HG03460 (cell line): Measurements from ENCODE around the gene PMEPA1.

Experiments
- ATAC-seq: cut with Tn5 transposase; IDR thresholded peaks from one replicate; pipeline ENCODE4 v1.9.1; 2021; ENCODE audit not compliant: unreplicated experiment

PMEPA1 gene

GRCh38 chr20:57612436-57612835 is 97.4 kb downstream of the PMEPA1 start:
- no peak for ATAC-seq

- no peak for ATAC-seq
These were observed 98.1 kb downstream of the PMEPA1 start for GRCh38 chr20:57611586-57612311.

- ATAC-seq: no peak
These were observed 99.4 kb downstream of the PMEPA1 start for GRCh38 chr20:57610261-57610952.

- ATAC-seq: no peak
These were observed 100.0 kb downstream of the PMEPA1 start for GRCh38 chr20:57609842-57610167.

GRCh38 chr20:57609086-57609841 is 100.6 kb downstream of the PMEPA1 start:
- ATAC-seq: no peak

GRCh38 chr20:57608516-57608915 is 101.3 kb downstream of the PMEPA1 start:
- ATAC-seq: no peak

DNA sequence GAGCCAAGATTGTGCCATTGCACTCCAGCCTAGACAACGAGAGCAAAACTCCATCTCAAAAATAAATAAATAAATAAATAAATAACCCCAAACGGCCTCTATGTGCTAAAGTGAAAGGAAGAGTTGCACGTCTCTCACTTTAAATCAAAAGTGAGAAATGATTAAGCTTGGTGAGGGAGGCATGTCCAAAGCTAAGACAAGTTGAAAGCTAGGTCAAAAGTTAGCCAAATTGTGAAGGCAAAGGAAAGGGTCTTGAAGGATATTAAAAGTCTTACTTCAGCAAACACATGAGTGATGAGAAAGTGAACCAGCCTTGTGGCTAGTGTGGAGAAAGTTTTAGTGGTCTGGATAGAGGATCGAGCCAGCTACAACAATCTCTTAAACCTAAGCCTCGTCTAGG is 103.9 kb downstream of the PMEPA1 start:
- no peak for ATAC-seq

- ATAC-seq: no peak
These were observed 104.8 kb downstream of the PMEPA1 start for GRCh38 chr20:57605045-57605444.

GRCh38 chr20:57603120-57603519 is 106.7 kb downstream of the PMEPA1 start:
- ATAC-seq: no peak

DNA sequence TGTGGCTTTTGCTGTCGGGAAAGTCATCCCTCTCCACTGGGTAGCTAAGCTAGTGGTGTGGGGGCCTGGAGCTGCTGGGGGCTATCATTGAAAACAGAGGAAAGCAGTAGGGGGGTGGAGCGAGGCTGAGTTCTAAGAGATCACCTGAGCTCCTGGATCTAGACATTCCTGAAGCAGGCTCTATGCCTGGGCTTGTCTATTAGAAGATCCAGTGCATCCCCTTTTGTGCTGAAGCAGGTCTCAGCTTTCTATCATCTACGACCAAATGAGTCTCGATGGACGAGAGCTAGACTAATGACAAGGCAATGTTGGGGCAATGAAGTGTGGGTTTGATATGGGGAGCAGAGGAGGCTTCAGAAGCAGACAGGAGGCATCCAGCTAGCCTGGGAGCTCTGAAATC is 108.1 kb downstream of the PMEPA1 start:
- ATAC-seq: no peak

DNA sequence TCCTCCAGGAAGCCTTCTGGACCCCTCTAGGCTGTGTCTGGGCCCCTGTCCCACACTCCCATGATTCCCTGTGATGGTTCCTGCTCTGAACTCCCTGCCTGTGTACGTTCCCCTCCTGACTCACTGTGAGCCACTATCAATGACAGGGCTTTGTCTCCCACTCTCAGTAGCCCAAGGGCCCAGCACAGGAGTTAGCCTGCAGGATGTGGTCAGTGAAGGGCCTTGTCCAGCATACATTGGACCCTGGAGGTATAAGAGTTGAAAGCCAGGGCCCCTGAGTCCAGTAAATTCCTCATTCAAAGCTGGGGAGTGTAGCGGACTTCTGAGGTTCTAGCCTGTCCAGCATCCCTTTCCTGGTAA is 108.6 kb downstream of the PMEPA1 start:
- ATAC-seq: no peak

DNA sequence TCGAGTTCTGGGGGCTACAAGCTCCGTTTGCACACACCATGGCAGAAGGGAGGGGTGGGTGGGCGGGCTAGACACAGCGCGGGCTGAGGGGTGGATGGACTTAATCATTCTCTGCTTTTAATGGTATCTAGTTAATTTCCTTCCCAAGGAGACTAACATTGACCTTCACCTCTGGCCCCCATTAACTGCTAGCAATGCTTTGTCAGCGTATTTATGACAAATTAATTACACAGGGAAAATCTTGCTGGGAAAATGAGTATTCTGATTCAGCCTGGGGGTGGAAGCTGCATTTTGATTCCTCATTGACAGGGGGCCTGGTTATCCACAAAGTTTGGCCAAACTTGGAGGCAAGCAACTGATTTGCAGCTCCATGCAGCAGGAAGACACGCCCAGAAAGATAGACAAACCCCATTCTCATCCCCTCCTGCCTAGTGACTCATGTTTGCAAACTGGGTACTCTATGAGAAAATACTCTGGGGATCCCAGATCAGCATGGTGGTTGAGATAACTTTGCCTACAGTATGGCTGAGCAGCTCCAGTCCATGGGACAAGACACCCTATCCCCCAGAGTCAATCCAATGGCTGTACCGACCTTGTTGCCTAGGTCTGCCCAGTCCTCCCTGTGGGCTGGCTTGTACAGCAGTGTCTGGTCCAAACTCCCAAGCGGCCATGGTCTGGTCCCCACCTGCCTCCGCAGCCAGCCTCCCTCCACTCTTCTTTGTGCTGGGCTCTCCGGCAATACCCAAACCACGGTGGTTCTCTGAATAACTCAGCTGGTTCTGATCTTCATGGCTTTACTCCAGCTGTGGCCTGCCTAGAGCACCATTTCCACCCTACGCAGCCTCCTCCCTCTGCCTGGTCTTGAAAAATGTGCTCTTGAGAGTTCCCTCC is 109.2 kb downstream of the PMEPA1 start:
- peak; percentile 51 for ATAC-seq

DNA sequence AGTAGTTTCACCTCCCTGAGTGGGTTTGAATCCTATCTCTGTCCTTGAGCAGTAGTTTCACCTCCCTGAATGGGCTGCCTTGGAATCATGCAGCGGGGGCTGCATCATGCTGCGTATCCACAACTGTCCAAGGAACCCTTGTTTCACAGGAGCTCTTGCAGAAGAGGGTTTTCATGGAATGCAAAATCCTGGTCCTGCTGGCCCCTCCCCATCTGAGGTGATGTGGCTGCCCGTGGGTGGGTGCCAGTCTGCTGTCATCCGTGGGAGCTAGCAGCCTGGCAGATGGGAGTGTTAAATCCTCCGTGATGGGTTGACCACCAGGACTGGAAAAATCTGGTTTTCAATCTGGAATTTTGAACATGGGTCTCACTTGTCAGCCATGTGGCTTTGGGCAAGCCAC is 111.3 kb downstream of the PMEPA1 start:
- ATAC-seq: no peak
